GM19455 (cell line): ENCODE data around the gene SLC15A4.

Experiments
- ATAC-seq: cut with Tn5 transposase; IDR thresholded peaks from one replicate; pipeline ENCODE4 v1.9.1; 2021; ENCODE audit not compliant: unreplicated experiment

The SLC15A4 gene

DNA sequence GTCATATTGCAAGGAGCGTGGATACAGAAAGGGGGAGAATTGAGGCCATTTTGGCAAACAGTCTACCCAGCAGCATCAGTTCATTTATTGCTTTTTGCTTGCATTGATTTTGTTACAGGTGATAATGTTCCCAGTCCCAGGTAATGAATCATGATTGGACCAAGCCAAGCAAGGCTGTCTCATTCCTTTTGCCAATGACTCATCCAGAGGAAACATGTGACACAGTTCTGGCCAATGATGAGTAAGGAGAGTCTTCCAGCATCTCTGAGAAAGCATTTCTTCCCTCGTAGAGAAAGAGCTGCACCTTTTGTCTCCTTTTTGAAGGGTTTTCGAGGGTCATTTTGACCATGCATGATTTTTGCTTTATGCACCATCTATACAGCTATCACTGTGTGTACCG, 68.2 kb downstream of the SLC15A4 start:
- no peak for ATAC-seq

DNA sequence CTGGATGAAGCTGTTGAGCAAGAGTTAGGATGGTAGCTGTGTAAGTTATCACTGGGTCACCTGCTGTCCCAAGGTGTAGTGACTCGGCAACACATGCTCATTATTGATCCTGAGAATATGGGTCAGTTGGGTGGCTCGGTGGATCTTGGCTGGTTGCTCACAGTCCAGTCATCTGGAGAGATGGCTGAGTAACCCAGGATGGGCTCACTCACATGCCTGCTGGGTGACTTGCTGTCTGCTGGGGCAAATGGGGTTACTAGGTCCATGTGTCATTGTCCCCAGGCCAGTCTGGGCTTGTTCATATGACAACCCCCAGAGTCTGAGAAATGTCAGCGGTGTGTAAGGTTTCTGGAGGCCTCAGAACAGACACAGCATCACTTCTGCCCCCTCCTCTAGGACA, 69.5 kb downstream of the SLC15A4 start:
- no peak for ATAC-seq

DNA sequence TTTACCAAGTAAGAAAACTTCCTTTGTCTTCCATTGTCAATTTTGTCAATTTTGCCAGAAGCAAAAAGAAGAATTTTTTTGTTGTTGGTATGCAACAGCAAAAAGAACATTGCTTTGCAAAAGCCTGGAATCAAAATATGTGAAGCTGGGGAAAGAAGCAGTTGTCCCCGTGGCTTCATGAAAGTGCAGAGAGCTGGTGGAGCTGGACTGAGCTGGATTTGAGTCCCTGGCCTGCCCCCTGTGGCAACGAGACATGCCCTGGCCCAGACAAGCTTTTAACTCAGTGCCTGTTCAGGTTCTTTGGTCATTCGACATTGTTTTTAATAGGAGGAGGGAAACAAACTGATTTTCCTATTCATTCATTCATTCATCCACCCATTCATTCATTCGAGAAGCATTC, 70.3 kb downstream of the SLC15A4 start:
- ATAC-seq: no peak

DNA sequence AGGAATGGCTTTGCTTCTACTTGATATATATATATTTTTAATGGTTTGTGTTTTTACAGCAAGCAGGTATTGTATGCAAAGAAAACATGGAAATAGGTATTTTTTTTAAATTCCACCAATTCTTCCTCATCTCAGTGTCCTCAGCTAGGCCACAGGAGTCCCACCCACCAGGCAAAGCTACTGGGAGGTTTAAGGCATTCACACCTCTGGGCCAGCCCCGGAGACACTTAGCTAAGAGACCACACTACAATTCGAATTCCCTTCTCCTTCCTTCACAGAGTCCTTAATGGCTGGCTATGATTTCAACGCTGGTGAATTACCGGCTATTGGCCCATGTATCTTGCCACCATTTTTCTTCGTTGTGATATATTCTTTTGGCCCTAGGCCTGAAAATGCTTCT, 71.4 kb downstream of the SLC15A4 start:
- ATAC-seq: no peak

DNA sequence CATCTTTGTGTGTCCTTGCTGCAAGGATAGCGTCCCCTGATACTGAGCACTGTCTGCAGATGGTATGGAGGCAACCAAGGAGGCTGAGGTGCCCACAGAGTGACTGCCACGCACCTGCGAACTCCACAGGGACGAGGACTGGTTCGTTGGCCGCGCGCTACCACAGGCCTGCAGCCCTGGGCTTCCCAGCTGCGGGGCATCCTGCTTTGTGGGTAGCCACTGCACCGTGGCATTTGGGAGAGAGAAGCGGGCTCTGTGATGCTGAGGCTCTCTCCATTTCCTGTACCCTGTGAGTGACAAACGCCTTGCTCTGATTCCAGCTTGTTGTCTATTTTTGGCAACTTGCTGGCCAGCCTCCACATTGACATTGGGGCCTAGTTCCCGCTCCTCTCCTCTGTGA, 76.3 kb downstream of the SLC15A4 start:
- ATAC-seq: no peak

GRCh38 chr12:128745772-128746689, 77.7 kb downstream of the SLC15A4 start:
- no peak for ATAC-seq

DNA sequence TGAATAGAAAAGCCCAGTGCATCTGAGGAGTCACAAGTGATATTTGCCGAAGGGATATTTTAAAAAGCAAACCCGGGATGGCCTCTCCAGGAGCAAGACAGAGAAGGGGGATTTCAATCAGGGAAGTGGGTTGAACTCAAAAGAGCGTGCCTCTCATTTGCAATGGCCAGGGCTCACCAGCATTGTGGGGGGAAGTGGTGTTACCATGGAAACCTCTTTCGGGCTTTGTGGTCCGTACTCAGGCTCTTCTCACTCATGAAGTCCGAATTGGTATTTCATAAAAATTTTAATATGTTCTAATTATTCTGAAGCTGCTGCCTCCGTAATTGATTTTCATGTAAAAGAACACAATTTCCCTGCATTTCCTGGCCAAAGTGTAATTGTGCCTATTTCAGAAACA, 79.8 kb downstream of the SLC15A4 start:
- ATAC-seq: no peak
